GM13976 (cell line): ENCODE data around the gene THBS1.

Experiments
- DNase-seq: peaks from one replicate; pipeline ENCODE4 v3.0.0; 2012; ENCODE audit warnings: low spot score
- in situ Hi-C: fragments of 300-500 bp; cut with MboI; formaldehyde crosslinking; loops from one replicate; pipeline ENCODE4 v1.12.0; 2022; ENCODE audit warnings: low sequenced_read_pairs, mixed read lengths, inconsistent platforms; ENCODE audit not compliant: unreplicated experiment
- TF ChIP-seq, protein P1 (sequence below): IDR thresholded peaks from 2 replicates; pipeline ENCODE4 v1.5.1; 2012; ENCODE audit warnings: borderline replicate concordance, mild to moderate bottlenecking; ENCODE audit not compliant: insufficient read depth; ENCODE audit errors: extremely low read depth, missing control alignments, control extremely low read depth

Gene THBS1

DNA sequence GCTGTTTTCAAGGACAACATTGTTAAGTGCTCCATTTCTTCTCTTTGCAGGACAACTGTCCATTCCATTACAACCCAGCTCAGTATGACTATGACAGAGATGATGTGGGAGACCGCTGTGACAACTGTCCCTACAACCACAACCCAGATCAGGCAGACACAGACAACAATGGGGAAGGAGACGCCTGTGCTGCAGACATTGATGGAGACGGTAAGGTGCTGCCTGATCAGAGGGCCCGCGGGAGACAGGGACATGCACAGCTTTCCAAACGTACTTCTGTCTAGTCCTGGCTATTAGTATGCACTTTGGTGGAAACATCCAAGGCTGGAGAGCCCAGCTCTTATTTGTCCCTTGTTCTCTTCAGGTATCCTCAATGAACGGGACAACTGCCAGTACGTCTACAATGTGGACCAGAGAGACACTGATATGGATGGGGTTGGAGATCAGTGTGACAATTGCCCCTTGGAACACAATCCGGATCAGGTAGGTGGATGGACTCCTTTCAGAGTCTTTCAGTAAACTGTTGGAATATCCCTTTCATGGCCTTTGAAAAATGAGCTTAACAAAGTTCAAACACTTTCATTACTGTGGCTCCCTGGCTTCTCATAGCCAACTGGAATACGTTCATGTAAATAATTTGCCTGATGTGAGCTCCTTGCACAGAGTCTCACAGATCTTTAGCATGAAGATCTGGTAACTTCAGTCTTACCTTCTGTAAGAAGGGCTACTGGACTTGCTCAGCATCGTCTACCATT is 10.4 kb downstream of the THBS1 start:
- in situ Hi-C loops = loop anchor here (25.0 kb wide), 1 partner anchor 879 kb away; no protein-coding TSS in a partner anchor
- TF ChIP-seq, protein P1, sequence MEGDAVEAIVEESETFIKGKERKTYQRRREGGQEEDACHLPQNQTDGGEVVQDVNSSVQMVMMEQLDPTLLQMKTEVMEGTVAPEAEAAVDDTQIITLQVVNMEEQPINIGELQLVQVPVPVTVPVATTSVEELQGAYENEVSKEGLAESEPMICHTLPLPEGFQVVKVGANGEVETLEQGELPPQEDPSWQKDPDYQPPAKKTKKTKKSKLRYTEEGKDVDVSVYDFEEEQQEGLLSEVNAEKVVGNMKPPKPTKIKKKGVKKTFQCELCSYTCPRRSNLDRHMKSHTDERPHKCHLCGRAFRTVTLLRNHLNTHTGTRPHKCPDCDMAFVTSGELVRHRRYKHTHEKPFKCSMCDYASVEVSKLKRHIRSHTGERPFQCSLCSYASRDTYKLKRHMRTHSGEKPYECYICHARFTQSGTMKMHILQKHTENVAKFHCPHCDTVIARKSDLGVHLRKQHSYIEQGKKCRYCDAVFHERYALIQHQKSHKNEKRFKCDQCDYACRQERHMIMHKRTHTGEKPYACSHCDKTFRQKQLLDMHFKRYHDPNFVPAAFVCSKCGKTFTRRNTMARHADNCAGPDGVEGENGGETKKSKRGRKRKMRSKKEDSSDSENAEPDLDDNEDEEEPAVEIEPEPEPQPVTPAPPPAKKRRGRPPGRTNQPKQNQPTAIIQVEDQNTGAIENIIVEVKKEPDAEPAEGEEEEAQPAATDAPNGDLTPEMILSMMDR = no peak
- DNase-seq = no peak

DNA sequence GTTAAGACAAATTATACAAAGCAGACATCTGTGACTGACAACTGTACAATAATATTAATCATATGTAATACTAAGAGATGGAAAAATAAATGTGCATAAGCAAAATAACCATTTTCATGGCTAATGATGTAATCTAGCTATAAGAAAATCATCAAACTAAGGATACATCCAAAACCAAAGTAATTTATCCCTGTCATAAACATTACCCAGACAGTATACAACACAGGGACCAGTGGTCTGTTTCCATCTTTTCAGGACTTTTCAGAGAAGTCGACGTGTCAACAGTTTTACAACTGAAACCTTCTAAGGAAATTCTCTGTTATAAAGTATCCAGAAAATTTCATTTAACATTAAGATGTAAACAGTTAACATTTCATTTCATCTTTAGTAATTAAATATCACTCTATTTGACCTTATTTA is 11.0 kb downstream of the THBS1 start:
- TF ChIP-seq, protein P1 = no peak
- in situ Hi-C loops = loop anchor here (25.0 kb wide), 1 partner anchor 880 kb away; no protein-coding TSS in a partner anchor
- no peak for DNase-seq

DNA sequence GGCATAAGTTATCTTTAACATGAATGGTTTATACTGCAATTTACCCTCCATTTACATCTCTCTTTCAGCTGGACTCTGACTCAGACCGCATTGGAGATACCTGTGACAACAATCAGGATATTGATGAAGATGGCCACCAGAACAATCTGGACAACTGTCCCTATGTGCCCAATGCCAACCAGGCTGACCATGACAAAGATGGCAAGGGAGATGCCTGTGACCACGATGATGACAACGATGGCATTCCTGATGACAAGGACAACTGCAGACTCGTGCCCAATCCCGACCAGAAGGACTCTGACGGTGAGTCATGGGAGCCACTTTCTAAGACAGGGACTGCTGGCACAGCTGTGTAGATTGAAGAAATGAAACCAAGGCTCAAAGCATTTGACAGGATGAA is 11.6 kb downstream of the THBS1 start:
- DNase-seq = no peak
- TF ChIP-seq, protein P1 = no peak
- in situ Hi-C loops = loop anchor here (25.0 kb wide), 1 partner anchor 880 kb away; no protein-coding TSS in a partner anchor

DNA sequence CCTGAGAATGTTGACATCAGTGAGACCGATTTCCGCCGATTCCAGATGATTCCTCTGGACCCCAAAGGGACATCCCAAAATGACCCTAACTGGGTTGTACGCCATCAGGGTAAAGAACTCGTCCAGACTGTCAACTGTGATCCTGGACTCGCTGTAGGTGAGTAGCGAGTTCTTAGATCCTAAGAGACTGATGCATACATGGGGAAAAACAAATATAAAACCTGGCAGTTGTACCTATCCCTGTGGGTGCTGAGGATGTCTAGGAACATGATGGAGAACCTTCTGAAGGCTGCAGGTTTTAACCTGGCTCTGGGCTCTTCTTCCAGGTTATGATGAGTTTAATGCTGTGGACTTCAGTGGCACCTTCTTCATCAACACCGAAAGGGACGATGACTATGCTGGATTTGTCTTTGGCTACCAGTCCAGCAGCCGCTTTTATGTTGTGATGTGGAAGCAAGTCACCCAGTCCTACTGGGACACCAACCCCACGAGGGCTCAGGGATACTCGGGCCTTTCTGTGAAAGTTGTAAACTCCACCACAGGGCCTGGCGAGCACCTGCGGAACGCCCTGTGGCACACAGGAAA is 12.3 kb downstream of the THBS1 start:
- DNase-seq = no peak
- TF ChIP-seq, protein P1 = no peak
- in situ Hi-C loops = loop anchor here (25.0 kb wide), 1 partner anchor 881 kb away; no protein-coding TSS in a partner anchor

DNA sequence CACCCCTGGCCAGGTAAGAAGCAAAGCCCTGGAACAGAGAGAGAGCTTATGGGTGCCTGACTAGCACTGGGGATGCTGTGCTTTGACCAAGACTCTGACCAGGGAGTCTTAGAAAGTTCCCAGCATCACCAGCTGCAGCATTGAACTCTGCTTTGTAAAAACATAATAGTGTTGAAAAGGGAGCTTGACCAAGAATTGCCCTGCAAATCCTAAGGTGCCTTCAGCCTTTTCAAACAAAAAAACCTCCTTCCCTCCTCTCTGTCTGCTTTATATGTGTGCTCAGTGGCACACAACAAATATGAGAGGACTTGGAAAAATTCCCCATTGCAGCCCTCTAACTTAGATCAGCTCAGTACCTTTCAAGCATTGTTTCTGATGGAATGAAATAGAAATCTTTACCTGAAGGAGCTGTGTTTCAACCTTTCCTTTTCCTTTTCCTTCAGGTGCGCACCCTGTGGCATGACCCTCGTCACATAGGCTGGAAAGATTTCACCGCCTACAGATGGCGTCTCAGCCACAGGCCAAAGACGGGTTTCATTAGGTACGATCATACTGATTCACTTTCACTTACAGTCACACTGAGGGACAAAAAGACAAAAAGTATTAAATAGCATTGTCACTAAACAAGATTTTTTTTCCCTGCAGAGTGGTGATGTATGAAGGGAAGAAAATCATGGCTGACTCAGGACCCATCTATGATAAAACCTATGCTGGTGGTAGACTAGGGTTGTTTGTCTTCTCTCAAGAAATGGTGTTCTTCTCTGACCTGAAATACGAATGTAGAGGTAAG is 13.0 kb downstream of the THBS1 start:
- in situ Hi-C loops = loop anchor here (25.0 kb wide), 1 partner anchor 882 kb away; no protein-coding TSS in a partner anchor
- DNase-seq = peak; percentile 38
- TF ChIP-seq, protein P1 = peak; percentile 51
